Limb (tissue), 2 donors: ENCODE measurements around the gene MARCHF7.
"Not testable (repeated sequence)": the region's sequence is repeated elsewhere in the genome, so short reads cannot be mapped to it uniquely, and the experiment has no call there.

Experiments
- DNase-seq, 2 donors: peaks; one replicate each; pipeline ENCODE4 v3.0.0-alpha.2; 2016; ENCODE audit errors: extremely low spot score in 2 of 2

The MARCHF7 gene

GRCh38 chr2:159720676-159721075, 8.4 kb downstream of the MARCHF7 start:
- DNase-seq: no peak

- DNase-seq: no peak
These were observed 10.3 kb downstream of the MARCHF7 start for GRCh38 chr2:159722580-159722979.

- not testable (repeated sequence) for DNase-seq
These were observed 12.7 kb downstream of the MARCHF7 start for GRCh38 chr2:159724795-159725572.

- DNase-seq: no peak
These were observed 13.4 kb downstream of the MARCHF7 start for GRCh38 chr2:159725713-159726112.

GRCh38 chr2:159728629-159729028, 16.3 kb downstream of the MARCHF7 start:
- no peak for DNase-seq

GRCh38 chr2:159735648-159736047, 23.3 kb downstream of the MARCHF7 start:
- DNase-seq: no peak

- DNase-seq: no peak
These were observed 23.7 kb downstream of the MARCHF7 start for GRCh38 chr2:159736048-159736447.

- no peak for DNase-seq
These were observed 25.1 kb downstream of the MARCHF7 start for GRCh38 chr2:159737292-159737916.

- DNase-seq: no peak
These were observed 25.6 kb downstream of the MARCHF7 start for GRCh38 chr2:159737917-159738296.

GRCh38 chr2:159738509-159739390, 26.4 kb downstream of the MARCHF7 start:
- no peak for DNase-seq

- no peak for DNase-seq
These were observed 30.5 kb downstream of the MARCHF7 start for GRCh38 chr2:159742846-159743245.

- DNase-seq: no peak
These were observed 32.1 kb downstream of the MARCHF7 start for GRCh38 chr2:159744363-159744762.

- DNase-seq: not testable (repeated sequence)
These were observed 32.9 kb downstream of the MARCHF7 start for GRCh38 chr2:159745237-159745636.

- DNase-seq: no peak
These were observed 35.8 kb downstream of the MARCHF7 start for GRCh38 chr2:159748089-159748488.

GRCh38 chr2:159750873-159751272, 38.6 kb downstream of the MARCHF7 start:
- DNase-seq: no peak

GRCh38 chr2:159753797-159754196, 41.5 kb downstream of the MARCHF7 start:
- no peak for DNase-seq

GRCh38 chr2:159755014-159755413, 42.7 kb downstream of the MARCHF7 start:
- DNase-seq: no peak

- DNase-seq: no peak
These were observed 43.5 kb downstream of the MARCHF7 start for GRCh38 chr2:159755788-159756187.

GRCh38 chr2:159758239-159758638, 45.9 kb downstream of the MARCHF7 start:
- DNase-seq: no peak

GRCh38 chr2:159758686-159759085, 46.4 kb downstream of the MARCHF7 start:
- DNase-seq: no peak

- DNase-seq: no peak
These were observed 47.3 kb downstream of the MARCHF7 start for GRCh38 chr2:159759577-159759976.

GRCh38 chr2:159760326-159760725, 48.0 kb downstream of the MARCHF7 start:
- no peak for DNase-seq
